H1 (cell line): ENCODE measurements around the gene RCBTB2. TPM values are rescaled to one million over a fixed set of nuclear protein-coding genes. Genes with fewer than 3 reads are reported as not detected.

Experiments
- CTCF ChIA-PET: fragments of 300-600 bp; sonication (Branson Sonifier 250); formaldehyde crosslinking; loops from one replicate; lab custom pipeline; 2021; ENCODE audit not compliant: partially characterized antibody; lab: Charles Lee
- POLR2A ChIA-PET: fragments of 300-600 bp; sonication (Branson Sonifier 250); formaldehyde crosslinking; loops from one replicate; lab custom pipeline; 2021; ENCODE audit warnings: inconsistent platforms; ENCODE audit not compliant: partially characterized antibody; lab: Charles Lee
- DNase-seq, 2 experiments: peaks; one replicate each; pipeline versions ENCODE4 v3.0.0 to v3.0.0-alpha.2; 2010 to 2022; ENCODE audit warnings: low spot score in 2 of 2, low read depth in 1 of 2, mixed read lengths in 1 of 2
- FAIRE-seq: peaks from 2 replicates; lab custom pipeline; 2011; peaks lifted over from hg19 to GRCh38; lab: Jason Lieb, UNC
- H2AFZ ChIP-seq: 2 replicates; pipeline ENCODE4 v1.8.1; 2012; ENCODE audit warnings: low read length, inconsistent platforms
- H2AK5ac ChIP-seq: 2 replicates; pipeline ENCODE4 v1.6.1; 2013; ENCODE audit warnings: low read depth, low read length
- H2BK120ac ChIP-seq: replicated peaks from 2 replicates; pipeline ENCODE3; 2013; ENCODE audit warnings: low read depth, low read length, inconsistent platforms
- H2BK12ac ChIP-seq: 2 replicates; pipeline ENCODE4 v1.6.1; 2013; ENCODE audit warnings: low read depth, low read length
- H2BK15ac ChIP-seq: 2 replicates; pipeline ENCODE4 v1.6.1; 2013; ENCODE audit warnings: low read length
- H2BK20ac ChIP-seq: 2 replicates; pipeline ENCODE4 v1.6.1; 2013; ENCODE audit warnings: low read length
- H2BK5ac ChIP-seq: 2 replicates; pipeline ENCODE4 v1.6.1; 2013; ENCODE audit warnings: low read depth, low read length
- H3K14ac ChIP-seq: 2 replicates; pipeline ENCODE4 v1.6.1; 2013; ENCODE audit warnings: inconsistent platforms; ENCODE audit not compliant: insufficient read length
- H3K18ac ChIP-seq: 2 replicates; pipeline ENCODE4 v1.6.1; 2013; ENCODE audit warnings: low read length; ENCODE audit errors: extremely low read depth
- H3K23ac ChIP-seq: 2 replicates; pipeline ENCODE4 v1.6.1; 2013; ENCODE audit warnings: inconsistent platforms; ENCODE audit not compliant: insufficient read length
- H3K23me2 ChIP-seq: 2 replicates; pipeline ENCODE4 v1.6.1; 2013; ENCODE audit warnings: low read depth, low read length
- H3K27ac ChIP-seq: 2 replicates; pipeline ENCODE4 v1.6.1; 2011; ENCODE audit warnings: low read depth, low read length, inconsistent platforms
- H3K27me3 ChIP-seq, 4 experiments: replicated peaks in 1 of 4; 1 replicate in 1 of 4; 2 replicates in 3 of 4; pipeline versions ENCODE4 v1.6.1 to v1.8.1; 2011 to 2013; ENCODE audit warnings: low read length in 3 of 4, mild to moderate bottlenecking in 3 of 4, inconsistent platforms in 2 of 4, mixed read lengths in 2 of 4, moderate library complexity in 1 of 4; ENCODE audit not compliant: control insufficient read depth in 3 of 4, insufficient read depth in 3 of 4; ENCODE audit errors: extremely low read depth in 1 of 4
- H3K36me3 ChIP-seq, 4 experiments: 2 replicates each; pipeline versions ENCODE4 v1.6.1 to v1.8.1; 2011 to 2013; ENCODE audit warnings: mild to moderate bottlenecking in 4 of 4, low read length in 3 of 4, moderate library complexity in 2 of 4, control low read depth in 1 of 4, inconsistent platforms in 1 of 4; ENCODE audit not compliant: insufficient read depth in 4 of 4, control insufficient read depth in 2 of 4
- H3K4ac ChIP-seq: replicated peaks from 2 replicates; pipeline ENCODE3; 2013; ENCODE audit warnings: low read length, low read depth, mixed read lengths, inconsistent platforms; ENCODE audit not compliant: insufficient read length
- H3K4me1 ChIP-seq, 4 experiments: replicated peaks in 1 of 4; 1 replicate in 1 of 4; 2 replicates in 3 of 4; pipeline versions ENCODE4 v1.6.1 to v1.8.1; 2011 to 2013; ENCODE audit warnings: low read length in 3 of 4, inconsistent platforms in 2 of 4, mixed read lengths in 1 of 4; ENCODE audit not compliant: insufficient read depth in 4 of 4, control insufficient read depth in 3 of 4
- H3K4me2 ChIP-seq, 2 experiments: 2 replicates each; pipeline versions ENCODE4 v1.6.1 to v1.8.1; 2011 to 2013; ENCODE audit warnings: low read depth in 2 of 2, low read length in 2 of 2, control low read depth in 1 of 2, inconsistent platforms in 1 of 2, mild to moderate bottlenecking in 1 of 2; ENCODE audit not compliant: insufficient read depth in 1 of 2
- H3K4me3 ChIP-seq, 4 experiments: fragments of 200-600, 300-600 bp in 1 of 4; sonication (generic), shearing (Covaris generic), sonication (Bioruptor Twin) in 1 of 4; 2 replicates each; pipeline versions ENCODE4 v1.5.1 to v1.8.1; 2011 to 2016; ENCODE audit warnings: low read length in 4 of 4, low read depth in 3 of 4, control low read depth in 2 of 4, inconsistent platforms in 2 of 4, mild to moderate bottlenecking in 2 of 4, mixed read lengths in 1 of 4, moderate library complexity in 1 of 4; ENCODE audit not compliant: insufficient read depth in 2 of 4; ENCODE audit errors: extremely low read depth in 1 of 4
- H3K56ac ChIP-seq: replicated peaks from 2 replicates; pipeline ENCODE3; 2013; ENCODE audit warnings: low read depth, mild to moderate bottlenecking, mixed read lengths, low read length, inconsistent platforms; ENCODE audit not compliant: insufficient read length
- H3K79me1 ChIP-seq: 2 replicates; pipeline ENCODE4 v1.6.1; 2013; ENCODE audit warnings: low read depth, low read length, control low read depth
- H3K79me2 ChIP-seq, 2 experiments: 2 replicates each; pipeline versions ENCODE4 v1.6.1 to v1.8.1; 2012 to 2013; ENCODE audit warnings: low read length in 2 of 2, mild to moderate bottlenecking in 2 of 2, inconsistent platforms in 1 of 2; ENCODE audit not compliant: insufficient read depth in 2 of 2, control insufficient read depth in 1 of 2
- H3K9ac ChIP-seq, 4 experiments: replicated peaks in 1 of 4; 1 replicate in 1 of 4; 2 replicates in 3 of 4; pipeline versions ENCODE4 v1.6.1 to v1.8.1; 2011 to 2013; ENCODE audit warnings: low read depth in 3 of 4, low read length in 3 of 4, control low read depth in 2 of 4, mild to moderate bottlenecking in 2 of 4, moderate library complexity in 2 of 4, inconsistent platforms in 1 of 4; ENCODE audit errors: extremely low read depth in 1 of 4
- H3K9me3 ChIP-seq, 2 experiments: 2 replicates each; pipeline versions ENCODE4 v1.6.1 to v1.8.1; 2012 to 2013; ENCODE audit warnings: mild to moderate bottlenecking in 2 of 2, moderate library complexity in 2 of 2, control low read depth in 1 of 2, inconsistent platforms in 1 of 2, low read depth in 1 of 2, low read length in 1 of 2, mixed read lengths in 1 of 2; ENCODE audit not compliant: insufficient read depth in 2 of 2
- H4K20me1 ChIP-seq, 2 experiments: replicated peaks in 1 of 2; 2 replicates each; pipeline versions ENCODE3 to v1.8.1; 2011 to 2013; ENCODE audit warnings: inconsistent platforms in 2 of 2, low read length in 2 of 2, mild to moderate bottlenecking in 1 of 2; ENCODE audit not compliant: insufficient read depth in 2 of 2, control insufficient read depth in 1 of 2
- H4K5ac ChIP-seq: 2 replicates; pipeline ENCODE4 v1.6.1; 2013; ENCODE audit warnings: low read length, low read depth, mixed read lengths, inconsistent platforms; ENCODE audit not compliant: insufficient read length
- H4K8ac ChIP-seq: 2 replicates; pipeline ENCODE4 v1.8.0; 2013; ENCODE audit warnings: mild to moderate bottlenecking, moderate library complexity, low read length, inconsistent platforms; ENCODE audit not compliant: insufficient read depth; ENCODE audit errors: extremely low read depth
- H4K91ac ChIP-seq: replicated peaks from 2 replicates; pipeline ENCODE3; 2013; ENCODE audit warnings: low read length, mixed read lengths, inconsistent platforms; ENCODE audit not compliant: insufficient read length
- ATF3 ChIP-seq: IDR thresholded peaks from 2 replicates; pipeline ENCODE4 v1.6.1; 2011; ENCODE audit warnings: low read depth, mild to moderate bottlenecking, low read length; ENCODE audit not compliant: insufficient read depth
- BCL11A ChIP-seq, 2 experiments: IDR thresholded peaks; one replicate each; pipeline ENCODE4 v1.6.1; 2011; ENCODE audit warnings: low read depth in 2 of 2, low read length in 2 of 2, mild to moderate bottlenecking in 2 of 2
- CBX5 ChIP-seq: fragments of 300-800, 300-1000 bp; sonication (generic); IDR thresholded peaks from 2 replicates; pipeline ENCODE4 v1.7.1; 2016; ENCODE audit warnings: antibody characterized with exemption, low read length, low read depth
- EGR1 ChIP-seq: IDR thresholded peaks from 2 replicates; pipeline ENCODE4 v1.6.1; 2011; ENCODE audit warnings: low read depth, low read length, borderline replicate concordance
- GTF2F1 ChIP-seq: IDR thresholded peaks from 2 replicates; pipeline ENCODE4 v1.6.1; 2012; ENCODE audit warnings: low read depth, low read length, improper control_type of control experiment, borderline replicate concordance
- KDM5A ChIP-seq: fragments of 200-600 bp; IDR thresholded peaks from 2 replicates; pipeline ENCODE4 v1.7.1; 2012; ENCODE audit warnings: mild to moderate bottlenecking, low read length, inconsistent platforms, mixed read lengths
- SAP30 ChIP-seq: fragments of 300-600 bp; sonication (generic); IDR thresholded peaks from 2 replicates; pipeline ENCODE4 v1.7.1; 2012; ENCODE audit warnings: low read length, moderate library complexity, mild to moderate bottlenecking, inconsistent platforms; ENCODE audit not compliant: insufficient read depth, insufficient replicate concordance
- SRF ChIP-seq: IDR thresholded peaks from 2 replicates; pipeline ENCODE4 v1.6.1; 2011; ENCODE audit warnings: mild to moderate bottlenecking, low read depth, low read length, moderate library complexity
- TAF7 ChIP-seq: optimal IDR thresholded peaks from 2 replicates; pipeline ENCODE3; 2011; ENCODE audit warnings: low read depth, mild to moderate bottlenecking, inconsistent platforms, low read length, moderate library complexity, borderline replicate concordance
- ZNF274 ChIP-seq: IDR thresholded peaks from 2 replicates; pipeline ENCODE4 v1.7.0; 2012; ENCODE audit warnings: low read length, borderline replicate concordance; ENCODE audit errors: extremely low read depth
- WGBS, 2 experiments: shearing (Covaris generic) in 1 of 2; methylation state at CpG; one replicate each; pipeline versions ENCODE4 v1.1.6 to v1.1.7; 2013 to 2015; ENCODE audit warnings: low lambda C conversion rate in 2 of 2, mixed read lengths in 2 of 2, inconsistent platforms in 1 of 2, low coverage in 1 of 2, missing lambda C conversion rate in 1 of 2; ENCODE audit not compliant: insufficient replicate concordance in 2 of 2, insufficient coverage in 1 of 2, insufficient read length in 1 of 2; ENCODE audit errors: extremely low coverage in 1 of 2, missing lambda C conversion rate in 1 of 2; 5-methylcytosine and 5-hydroxymethylcytosine counted together
- polyA plus RNA-seq, 7 experiments: library from polyadenylated mRNA; depleted of rRNA in 3 of 7; stranded (reverse) in 5 of 7; unstranded in 2 of 7; fragments of >200 nt in 5 of 7; fragments of 200-250 nt in 2 of 7; gene quantifications; 1 replicate in 5 of 7; 2 replicates in 1 of 7; 4 replicates in 1 of 7; pipeline versions ENCODE4 v1.2.1 to v1.2.3, GENCODE V29; 2011 to 2013; ENCODE audit warnings: missing spikeins in 2 of 7, mixed read lengths in 2 of 7
- total RNA-seq: library from RNA; stranded (reverse); fragmentation: NEBNext Ultra II Directional; extraction: Animal tissue kit (Norgen Biotek cat#: 25700); gene quantifications from 2 replicates; pipeline ENCODE4 v1.2.1, GENCODE V29; 2021

Gene RCBTB2
- total and polyA plus RNA-seq, 2 of the 8 experiments (the other 6 are each of a cell fraction or from before 2014, with no cell fraction given): 5.2 to 8.4 TPM

DNA sequence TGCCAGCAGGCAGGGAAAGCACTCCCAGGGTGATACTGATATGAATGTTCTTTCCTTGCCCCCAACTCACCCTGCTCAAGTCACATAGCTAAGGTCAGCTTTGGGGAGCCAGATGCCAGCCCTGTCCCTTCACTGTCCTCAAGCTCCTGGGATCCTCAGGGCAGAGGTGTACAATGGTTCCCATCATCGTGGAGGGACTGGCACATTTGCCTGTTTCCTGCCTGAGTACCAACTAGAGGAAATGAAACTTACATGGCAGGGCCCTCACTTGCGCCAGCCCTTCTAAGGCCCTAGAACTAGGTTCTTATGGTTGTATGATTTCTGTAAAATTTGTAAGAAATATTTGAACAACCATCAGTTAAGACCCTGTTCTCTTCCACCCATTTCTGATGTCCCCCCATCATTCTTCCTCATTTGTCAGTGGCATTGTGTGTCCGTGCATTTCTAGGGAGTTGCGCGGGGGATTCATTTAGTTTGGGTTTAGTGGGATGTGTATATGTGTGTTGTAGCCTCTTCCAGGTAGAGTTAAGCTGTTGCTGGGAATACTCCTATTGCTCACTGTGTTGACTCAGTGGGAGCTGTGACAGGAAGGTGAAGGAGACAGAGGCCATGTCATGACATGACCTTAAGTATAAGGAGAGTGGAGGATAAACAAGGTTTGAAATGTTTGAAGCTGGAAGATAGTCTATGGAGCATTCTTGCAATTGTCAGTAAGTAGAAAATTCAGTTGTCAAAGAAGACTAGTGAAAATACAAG is 41.3 kb upstream of the RCBTB2 start:
- H3K18ac ChIP-seq: no peak overlapping the region
- no peak overlapping the region for H2BK5ac ChIP-seq
- H3K79me2 ChIP-seq: no peaks in the 10 kb centered on the region
- H4K8ac ChIP-seq: no peak overlapping the region
- no peaks in the 10 kb centered on the region for H3K79me1 ChIP-seq
- no peak overlapping the region for H2AK5ac ChIP-seq
- no peak overlapping the region for H3K56ac ChIP-seq
- no peak overlapping the region for H3K9ac ChIP-seq
- no peak overlapping the region for H2BK12ac ChIP-seq
- H2BK120ac ChIP-seq: no peak overlapping the region
- ChIA-PET POLR2A (no interaction called here), CTCF (interaction anchor here (0.9 to 12.9 kb wide), 3 partner anchors 10 to 241 kb away, joined by 4 to 105 read pairs (median 5); no protein-coding TSS in a partner anchor)
- no peak overlapping the region for H2BK15ac ChIP-seq
- H3K4me3 ChIP-seq: no peak overlapping the region
- H3K27me3 ChIP-seq: no peaks in the 10 kb centered on the region
- H3K23me2 ChIP-seq: no peaks in the 10 kb centered on the region
- no peaks in the 10 kb centered on the region for H3K9me3 ChIP-seq
- no peak for TF ChIP-seq EGR1
- no peak for TF ChIP-seq BCL11A (IDR thresholded peaks at IDR 0.05; ENCODE audit: low read depth in 2 of 2, low read length in 2 of 2)
- TF ChIP-seq SRF: no peak
- no peak for TF ChIP-seq ZNF274
- TF ChIP-seq SAP30: no peak
- TF ChIP-seq TAF7: no peak
- TF ChIP-seq ATF3: no peak
- no peak for TF ChIP-seq GTF2F1
- TF ChIP-seq CBX5: no peak
- no peak for TF ChIP-seq KDM5A
- H3K27ac ChIP-seq: no peak overlapping the region
- DNase-seq: no peak
- no peaks in the 10 kb centered on the region for H3K4me1 ChIP-seq
- H4K5ac ChIP-seq: no peak overlapping the region
- WGBS, 2 experiments: 94% methylated on average over 5 of the region's 5 CpGs; no CpG with 5 or more reads in 1 of the 2 experiments
- H3K36me3 ChIP-seq: no peaks in the 10 kb centered on the region
- no peak overlapping the region for H3K14ac ChIP-seq
- H2AFZ ChIP-seq: no peak overlapping the region
- no peak overlapping the region for H3K4ac ChIP-seq
- no peak overlapping the region for H3K4me2 ChIP-seq
- H4K20me1 ChIP-seq: no peaks in the 10 kb centered on the region
- H4K91ac ChIP-seq: no peak overlapping the region
- H3K23ac ChIP-seq: no peak overlapping the region
- FAIRE-seq: no peak
- no peak overlapping the region for H2BK20ac ChIP-seq
